GM12891 (cell line): ENCODE data around the gene FILIP1L.

Experiments
- POLR2A ChIP-seq: IDR thresholded peaks from 2 replicates; pipeline ENCODE4 v1.6.1; 2011; ENCODE audit warnings: low read depth, low read length, control low read depth
- POLR2AphosphoS5 ChIP-seq: IDR thresholded peaks from 2 replicates; pipeline ENCODE4 v1.6.1; 2011; ENCODE audit warnings: low read depth, low read length, control low read depth

DNA sequence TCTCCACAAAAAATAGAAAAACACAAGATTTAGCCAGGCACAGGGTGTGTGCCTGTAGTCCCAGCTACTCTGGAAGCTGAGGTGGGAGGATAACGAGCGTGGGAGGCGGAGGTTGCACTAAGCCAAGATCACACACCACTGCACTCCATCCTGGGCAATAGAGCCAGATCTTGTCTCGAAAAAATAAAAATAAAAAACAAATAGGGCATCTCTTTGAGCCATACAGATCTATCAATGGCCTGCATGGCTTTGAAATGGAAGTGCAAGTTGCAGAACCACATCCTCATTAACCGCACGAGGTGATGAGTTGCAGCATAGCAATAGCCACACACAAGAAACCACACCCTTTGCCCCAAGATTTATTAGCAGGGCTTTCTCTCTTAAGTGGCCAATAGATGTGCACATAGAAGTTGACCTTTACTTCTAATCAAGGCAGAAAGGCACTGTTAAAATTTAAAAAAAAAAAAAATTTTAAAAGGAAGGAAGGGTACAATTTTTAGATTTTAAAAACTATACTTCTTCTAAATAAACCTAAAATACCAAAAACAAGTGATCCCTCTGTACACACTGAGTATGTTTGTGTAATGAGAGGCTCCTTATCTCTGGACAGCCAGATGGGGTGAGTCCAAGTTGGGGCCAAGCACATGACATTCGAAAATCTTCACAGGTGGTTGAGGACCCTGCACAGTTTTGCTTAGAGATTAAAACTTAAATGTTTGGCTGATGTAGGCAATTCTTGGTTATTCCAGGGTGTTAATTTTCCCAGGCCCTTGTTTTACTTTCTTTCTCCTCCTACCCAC is 53.4 kb downstream of the FILIP1L start:
- TF ChIP-seq POLR2AphosphoS5, result no peak
- TF ChIP-seq POLR2A, result no peak
